WTC11 (cell line): Measurements from ENCODE around the gene OXLD1. TPM values are rescaled to one million over a fixed set of nuclear protein-coding genes. Genes with fewer than 3 reads are reported as not detected.

ENCODE experiments used
- ATAC-seq: fragments of 200-7000 bp; cut with Tn5 transposase; 2 replicates; pipeline ENCODE4 v1.10.0; 2021; ENCODE audit warnings: mild to moderate bottlenecking, moderate library complexity
- CTCF ChIA-PET: fragments of 300-600 bp; sonication (Branson Sonifier 250); formaldehyde crosslinking; loops from one replicate; lab custom pipeline; 2021; ENCODE audit warnings: antibody characterized with exemption; lab: Charles Lee
- POLR2A ChIA-PET: fragments of 350-600 bp; sonication (Branson Sonifier 250); formaldehyde crosslinking; loops from one replicate; lab custom pipeline; 2021; ENCODE audit warnings: antibody characterized with exemption; lab: Charles Lee
- DNase-seq: peaks from one replicate; pipeline ENCODE4 v3.0.0; 2021; ENCODE audit warnings: low spot score
- H3K27ac Mint-ChIP-seq: 2 replicates; pipeline ENCODE4 v1.8.0; 2021; ENCODE audit warnings: mixed read lengths
- H3K27me3 Mint-ChIP-seq: 2 replicates; pipeline ENCODE4 v1.8.0; 2021; ENCODE audit warnings: low read depth, mild to moderate bottlenecking, moderate library complexity, mixed read lengths
- H3K36me3 Mint-ChIP-seq: 2 replicates; pipeline ENCODE4 v1.8.0; 2021; ENCODE audit warnings: mixed read lengths
- H3K4me1 Mint-ChIP-seq: 2 replicates; pipeline ENCODE4 v1.8.0; 2022; ENCODE audit warnings: mixed read lengths
- H3K4me3 Mint-ChIP-seq: 2 replicates; pipeline ENCODE4 v1.8.0; 2021; ENCODE audit warnings: mild to moderate bottlenecking, moderate library complexity, mixed read lengths
- H3K9me3 Mint-ChIP-seq: 2 replicates; pipeline ENCODE4 v1.8.0; 2021; ENCODE audit warnings: mixed read lengths
- AR ChIP-seq: fragments of 250-450 bp; sonication (Bioruptor Pico); IDR thresholded peaks from 2 replicates; pipeline ENCODE4 v1.9.0; 2021; ENCODE audit warnings: mild to moderate bottlenecking
- ATF1 ChIP-seq: sonication (generic); formaldehyde crosslinking; IDR thresholded peaks from 2 replicates; pipeline ENCODE4 v1.8.1; 2023; ENCODE audit warnings: mild to moderate bottlenecking, moderate library complexity, missing genetic modification reagents
- E2F1 ChIP-seq: sonication (generic); formaldehyde crosslinking; IDR thresholded peaks from 2 replicates; pipeline ENCODE4 v1.8.0; 2022; ENCODE audit warnings: mild to moderate bottlenecking, missing genetic modification reagents
- E2F5 ChIP-seq: sonication (generic); formaldehyde crosslinking; IDR thresholded peaks from 2 replicates; pipeline ENCODE4 v1.8.1; 2022; ENCODE audit warnings: mild to moderate bottlenecking, moderate library complexity, missing genetic modification reagents
- GABPB1 ChIP-seq: sonication (generic); formaldehyde crosslinking; IDR thresholded peaks from 2 replicates; pipeline ENCODE4 v1.8.1; 2023; ENCODE audit warnings: mild to moderate bottlenecking, missing genetic modification reagents
- GRHL2 ChIP-seq: fragments of 250-450 bp; sonication (Bioruptor Pico); IDR thresholded peaks from 2 replicates; pipeline ENCODE4 v1.8.0; 2022; ENCODE audit warnings: mild to moderate bottlenecking, moderate library complexity; ENCODE audit not compliant: insufficient replicate concordance, severe bottlenecking
- MXD4 ChIP-seq: fragments of 250-450 bp; sonication (Bioruptor Pico); IDR thresholded peaks from 2 replicates; pipeline ENCODE4 v1.8.0; 2021; ENCODE audit warnings: mild to moderate bottlenecking, moderate library complexity, borderline replicate concordance
- MYBL2 ChIP-seq: sonication (generic); formaldehyde crosslinking; IDR thresholded peaks from 2 replicates; pipeline ENCODE4 v1.8.1; 2023; ENCODE audit warnings: mild to moderate bottlenecking, moderate library complexity, missing genetic modification reagents
- NFATC4 ChIP-seq: fragments of 250-450 bp; sonication (Bioruptor Pico); IDR thresholded peaks from 2 replicates; pipeline ENCODE4 v1.9.0; 2021; ENCODE audit warnings: mild to moderate bottlenecking
- STAT6 ChIP-seq: sonication (generic); formaldehyde crosslinking; conservative IDR thresholded peaks from 2 replicates; pipeline ENCODE4 v1.8.1; 2023; ENCODE audit warnings: mild to moderate bottlenecking, low read depth, missing genetic modification reagents, moderate library complexity
- TEAD1 ChIP-seq: sonication (generic); formaldehyde crosslinking; IDR thresholded peaks from 2 replicates; pipeline ENCODE4 v1.8.0; 2022; ENCODE audit warnings: mild to moderate bottlenecking, missing genetic modification reagents
- USF2 ChIP-seq: sonication (generic); formaldehyde crosslinking; IDR thresholded peaks from 2 replicates; pipeline ENCODE4 v1.8.1; 2023; ENCODE audit warnings: mild to moderate bottlenecking, missing genetic modification reagents, moderate library complexity
- ZNF138 ChIP-seq: sonication (generic); formaldehyde crosslinking; conservative IDR thresholded peaks from 2 replicates; pipeline ENCODE4 v1.8.1; 2022; ENCODE audit warnings: mild to moderate bottlenecking, moderate library complexity, missing genetic modification reagents
- ZNF219 ChIP-seq: sonication (generic); formaldehyde crosslinking; IDR thresholded peaks from 2 replicates; pipeline ENCODE4 v1.8.0; 2023; ENCODE audit warnings: missing genetic modification reagents, mild to moderate bottlenecking, borderline replicate concordance
- ZSCAN18 ChIP-seq: fragments of 250-450 bp; sonication (Bioruptor Pico); IDR thresholded peaks from 2 replicates; pipeline ENCODE4 v2.1.2; 2022; ENCODE audit warnings: mild to moderate bottlenecking, moderate library complexity
- total RNA-seq: library from RNA; stranded (reverse); gene quantifications from 3 replicates; pipeline ENCODE4 v1.2.3, GENCODE V29; 2021
- TF ChIP-seq, protein P1 (sequence below): sonication (generic); formaldehyde crosslinking; IDR thresholded peaks from 2 replicates; pipeline ENCODE4 v1.8.1; 2023; ENCODE audit warnings: mild to moderate bottlenecking, moderate library complexity, missing genetic modification reagents
- TF ChIP-seq, protein P2 (sequence below): fragments of 250-450 bp; sonication (Bioruptor Pico); IDR thresholded peaks from 2 replicates; pipeline ENCODE4 v1.8.0; 2021; ENCODE audit warnings: mild to moderate bottlenecking

The OXLD1 gene
- total RNA-seq, 1 experiment from 2014 or later, result 49.6 TPM

GRCh38 chr17:81636505-81637288 is 29.7 kb downstream of the OXLD1 start, which contains the start of the genes NPLOC4 and TSPAN10 (continued):
- TF ChIP-seq E2F1 (CRISPR knock-in tag) (no peak), GABPB1 (CRISPR knock-in tag) (peak; percentile 75), ZNF138 (CRISPR knock-in tag) (no peak), MYBL2 (CRISPR knock-in tag) (peak; percentile 61; the same call in 1 of the 2 replicates), TEAD1 (CRISPR knock-in tag) (peak; percentile 81; the same call in 1 of the 2 replicates), ZSCAN18 (CRISPR knock-in tag) (no peak), NFATC4 (CRISPR knock-in tag) (no peak)
- TF ChIP-seq, protein P1, sequence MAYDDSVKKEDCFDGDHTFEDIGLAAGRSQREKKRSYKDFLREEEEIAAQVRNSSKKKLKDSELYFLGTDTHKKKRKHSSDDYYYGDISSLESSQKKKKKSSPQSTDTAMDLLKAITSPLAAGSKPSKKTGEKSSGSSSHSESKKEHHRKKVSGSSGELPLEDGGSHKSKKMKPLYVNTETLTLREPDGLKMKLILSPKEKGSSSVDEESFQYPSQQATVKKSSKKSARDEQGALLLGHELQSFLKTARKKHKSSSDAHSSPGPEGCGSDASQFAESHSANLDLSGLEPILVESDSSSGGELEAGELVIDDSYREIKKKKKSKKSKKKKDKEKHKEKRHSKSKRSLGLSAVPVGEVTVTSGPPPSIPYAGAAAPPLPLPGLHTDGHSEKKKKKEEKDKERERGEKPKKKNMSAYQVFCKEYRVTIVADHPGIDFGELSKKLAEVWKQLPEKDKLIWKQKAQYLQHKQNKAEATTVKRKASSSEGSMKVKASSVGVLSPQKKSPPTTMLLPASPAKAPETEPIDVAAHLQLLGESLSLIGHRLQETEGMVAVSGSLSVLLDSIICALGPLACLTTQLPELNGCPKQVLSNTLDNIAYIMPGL (CRISPR knock-in tag), result peak; percentile 73
- TF ChIP-seq, all 79 proteins: peak for 23

- ATAC-seq, result peak; percentile 34; the same call in 1 of the 2 replicates
- peak overlapping the region; percentile 95 for H3K4me3 Mint-ChIP-seq
Measured at GRCh38 chr17:81635973-81636504, 30.4 kb downstream of the OXLD1 start.

GRCh38 chr17:81635431-81635830 is 31.0 kb downstream of the OXLD1 start:
- peak overlapping the region; percentile 99; the same call in 1 of the 2 replicates for H3K27ac Mint-ChIP-seq
- H3K4me1 Mint-ChIP-seq, result peaks cover 10% of the 10 kb centered on the region
- POLR2A ChIA-PET, result no interaction called here
- 0 out of 2 replicates have a peak, but pooled peaks cover 3% of the 10 kb centered on the region for H3K9me3 Mint-ChIP-seq
- H3K27me3 Mint-ChIP-seq, result no peaks in the 10 kb centered on the region
- peak overlapping the region; percentile 95 for H3K4me3 Mint-ChIP-seq
- ATAC-seq (no peak), DNase-seq (no peak)
- H3K36me3 Mint-ChIP-seq, result peaks cover 9% of the 10 kb centered on the region
- CTCF ChIA-PET, result no interaction called here
- TF ChIP-seq USF2 (CRISPR knock-in tag), result no peak
- no peak for TF ChIP-seq AR
- TF ChIP-seq STAT6 (CRISPR knock-in tag), result no peak
- TF ChIP-seq GRHL2 (CRISPR knock-in tag), result no peak
- TF ChIP-seq ZNF219 (CRISPR knock-in tag), result no peak
- TF ChIP-seq, protein P2, sequence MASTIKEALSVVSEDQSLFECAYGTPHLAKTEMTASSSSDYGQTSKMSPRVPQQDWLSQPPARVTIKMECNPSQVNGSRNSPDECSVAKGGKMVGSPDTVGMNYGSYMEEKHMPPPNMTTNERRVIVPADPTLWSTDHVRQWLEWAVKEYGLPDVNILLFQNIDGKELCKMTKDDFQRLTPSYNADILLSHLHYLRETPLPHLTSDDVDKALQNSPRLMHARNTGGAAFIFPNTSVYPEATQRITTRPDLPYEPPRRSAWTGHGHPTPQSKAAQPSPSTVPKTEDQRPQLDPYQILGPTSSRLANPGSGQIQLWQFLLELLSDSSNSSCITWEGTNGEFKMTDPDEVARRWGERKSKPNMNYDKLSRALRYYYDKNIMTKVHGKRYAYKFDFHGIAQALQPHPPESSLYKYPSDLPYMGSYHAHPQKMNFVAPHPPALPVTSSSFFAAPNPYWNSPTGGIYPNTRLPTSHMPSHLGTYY (CRISPR knock-in tag), result no peak

More at GRCh38 chr17:81635973-81636504, 30.4 kb downstream of the OXLD1 start:
- peaks cover 9% of the 10 kb centered on the region for H3K36me3 Mint-ChIP-seq
- H3K27me3 Mint-ChIP-seq, result no peaks in the 10 kb centered on the region
- TF ChIP-seq E2F5 (no peak), MXD4 (CRISPR knock-in tag) (no peak), ATF1 (CRISPR knock-in tag) (no peak)
- POLR2A ChIA-PET, result no interaction called here
- CTCF ChIA-PET, result interaction anchor here (0.9 to 1.2 kb wide), 2 partner anchors 32 to 83 kb away, joined by 3 to 4 read pairs; no protein-coding TSS in a partner anchor
- H3K9me3 Mint-ChIP-seq, result 0 out of 2 replicates have a peak, but pooled peaks cover 3% of the 10 kb centered on the region
- H3K4me1 Mint-ChIP-seq, result peaks cover 10% of the 10 kb centered on the region
- DNase-seq, result no peak
- peak overlapping the region; percentile 99 for H3K27ac Mint-ChIP-seq
